Muscle layer of duodenum (tissue), 2 donors: ENCODE data around the gene KCNN4.

Experiments used
- H3K27ac ChIP-seq: one replicate; pipeline ENCODE4 v1.7.0; 2013; ENCODE audit warnings: mild to moderate bottlenecking, low read length
- H3K27me3 ChIP-seq: one replicate; pipeline ENCODE4 v1.7.0; 2013; ENCODE audit warnings: low read depth, mild to moderate bottlenecking, control low read depth, low read length
- H3K36me3 ChIP-seq, 2 donors: one replicate each; pipeline ENCODE4 v1.7.0; 2013; ENCODE audit warnings: low read length in 2 of 2, control low read depth in 1 of 2, mild to moderate bottlenecking in 1 of 2; ENCODE audit not compliant: insufficient read depth in 2 of 2, control insufficient read depth in 1 of 2
- H3K4me1 ChIP-seq, 2 donors: one replicate each; pipeline ENCODE4 v1.7.0; 2013; ENCODE audit warnings: low read length in 2 of 2, mild to moderate bottlenecking in 2 of 2, control low read depth in 1 of 2, moderate library complexity in 1 of 2; ENCODE audit not compliant: insufficient read depth in 2 of 2, control insufficient read depth in 1 of 2
- H3K4me3 ChIP-seq, 2 donors: one replicate each; pipeline ENCODE4 v1.7.0; 2013; ENCODE audit warnings: low read length in 2 of 2, low read depth in 1 of 2, mild to moderate bottlenecking in 1 of 2
- H3K9me3 ChIP-seq, 2 donors: one replicate each; pipeline ENCODE4 v1.7.0; 2013; ENCODE audit warnings: low read length in 2 of 2, control low read depth in 1 of 2, mild to moderate bottlenecking in 1 of 2; ENCODE audit not compliant: control insufficient read depth in 1 of 2
- donor health status: healthy.

KCNN4 gene

GRCh38 chr19:43724896-43725295, 55.9 kb downstream of the KCNN4 start:
- H3K4me3 ChIP-seq: no peak overlapping the region
- no peak overlapping the region for H3K27ac ChIP-seq
- peaks cover 0 to 14% of the 10 kb centered on the region in 2 donors for H3K36me3 ChIP-seq
- H3K4me1 ChIP-seq: no peaks in the 10 kb centered on the region
- no peaks in the 10 kb centered on the region for H3K9me3 ChIP-seq
- H3K27me3 ChIP-seq: no peaks in the 10 kb centered on the region

- no peaks in the 10 kb centered on the region for H3K27me3 ChIP-seq
- H3K36me3 ChIP-seq: peaks cover 0 to 1% of the 10 kb centered on the region in 2 donors
- H3K4me3 ChIP-seq: no peak overlapping the region
- no peak overlapping the region for H3K27ac ChIP-seq
- no peaks in the 10 kb centered on the region for H3K4me1 ChIP-seq
- no peaks in the 10 kb centered on the region for H3K9me3 ChIP-seq
Observed at GRCh38 chr19:43723588-43723987, 57.2 kb downstream of the KCNN4 start.

GRCh38 chr19:43721469-43722048, 59.2 kb downstream of the KCNN4 start:
- Histone ChIP-seq H3K27me3 (no peaks in the 10 kb centered on the region), H3K27ac (no peak overlapping the region), H3K4me1 (no peaks in the 10 kb centered on the region)

GRCh38 chr19:43720936-43721335, 59.8 kb downstream of the KCNN4 start:
- Histone ChIP-seq H3K4me1 (no peaks in the 10 kb centered on the region), H3K27me3 (no peaks in the 10 kb centered on the region), H3K9me3 (no peaks in the 10 kb centered on the region), H3K4me3 (no peak overlapping the region), H3K36me3 (no peaks in the 10 kb centered on the region), H3K27ac (no peak overlapping the region)

More at GRCh38 chr19:43721469-43722048, 59.2 kb downstream of the KCNN4 start:
- Histone ChIP-seq H3K9me3 (no peaks in the 10 kb centered on the region), H3K4me3 (no peak overlapping the region), H3K36me3 (no peaks in the 10 kb centered on the region)

- H3K27me3 ChIP-seq: no peaks in the 10 kb centered on the region
- H3K9me3 ChIP-seq: no peaks in the 10 kb centered on the region
- H3K4me3 ChIP-seq: no peak overlapping the region
- H3K27ac ChIP-seq: no peak overlapping the region
- H3K4me1 ChIP-seq: no peaks in the 10 kb centered on the region
- no peaks in the 10 kb centered on the region for H3K36me3 ChIP-seq
Observed at GRCh38 chr19:43719918-43720317, 60.9 kb downstream of the KCNN4 start.

- H3K4me1 ChIP-seq: no peaks in the 10 kb centered on the region
- no peak overlapping the region for H3K27ac ChIP-seq
- H3K36me3 ChIP-seq: no peaks in the 10 kb centered on the region
- H3K27me3 ChIP-seq: no peaks in the 10 kb centered on the region
- H3K4me3 ChIP-seq: no peak overlapping the region
- no peaks in the 10 kb centered on the region for H3K9me3 ChIP-seq
Observed at GRCh38 chr19:43719378-43719868, 61.4 kb downstream of the KCNN4 start.

- Histone ChIP-seq H3K27ac (no peak overlapping the region), H3K4me1 (no peaks in the 10 kb centered on the region), H3K36me3 (no peaks in the 10 kb centered on the region), H3K27me3 (no peaks in the 10 kb centered on the region), H3K4me3 (no peak overlapping the region), H3K9me3 (no peaks in the 10 kb centered on the region)
Observed at GRCh38 chr19:43718627-43719377, 62.0 kb downstream of the KCNN4 start.
